GM12892 (cell line): ENCODE data around the gene TMEM40.

Experiments used
- POLR2A ChIP-seq: IDR thresholded peaks from 2 replicates; pipeline ENCODE4 v1.6.1; 2011; ENCODE audit warnings: low read depth, low read length, control low read depth
- POLR2AphosphoS5 ChIP-seq: IDR thresholded peaks from 2 replicates; pipeline ENCODE4 v1.6.1; 2011; ENCODE audit warnings: low read depth, low read length, control low read depth
- TAF1 ChIP-seq: IDR thresholded peaks from 2 replicates; pipeline ENCODE4 v1.6.1; 2011; ENCODE audit warnings: low read depth, mild to moderate bottlenecking, control low read depth, low read length, borderline replicate concordance

- TF ChIP-seq POLR2AphosphoS5 (no peak), POLR2A (no peak), TAF1 (no peak)
These were observed 23.2 kb upstream of the TMEM40 start for GRCh38 chr3:12782172-12782815.
